ENCODE results near the gene TXNDC11.

TXNDC11 gene

GRCh38 chr16:11747949-11748403, 5.3 kb upstream of the TXNDC11 start:
- Histone ChIP-seq H3K27me3 (replicated peaks; ENCODE audit: control insufficient read depth, insufficient read depth, low read length) (no peaks in the 10 kb centered on the region), H3K4me3 (replicated peaks; ENCODE audit: low read depth, low read length) (no peak overlapping the region), H3K36me3 (ENCODE audit: control insufficient read depth, insufficient read depth, low read length) (peaks cover 12% of the 10 kb centered on the region)
- DNase-seq (ENCODE audit: extremely low read depth, insufficient read length) = no peak
- no peak for TF ChIP-seq CTCF (IDR thresholded peaks at IDR 0.05; ENCODE audit: insufficient read depth, low read length, poor library complexity, severe bottlenecking)

- H3K4me3 ChIP-seq (replicated peaks; ENCODE audit: low read depth, low read length) = no peak overlapping the region
- TF ChIP-seq CTCF (IDR thresholded peaks at IDR 0.05; ENCODE audit: insufficient read depth, low read length, poor library complexity, severe bottlenecking) = no peak
- no peak for DNase-seq (ENCODE audit: extremely low read depth, insufficient read length)
Measured at GRCh38 chr16:11744075-11744470, 1.4 kb upstream of the TXNDC11 start.

DNA sequence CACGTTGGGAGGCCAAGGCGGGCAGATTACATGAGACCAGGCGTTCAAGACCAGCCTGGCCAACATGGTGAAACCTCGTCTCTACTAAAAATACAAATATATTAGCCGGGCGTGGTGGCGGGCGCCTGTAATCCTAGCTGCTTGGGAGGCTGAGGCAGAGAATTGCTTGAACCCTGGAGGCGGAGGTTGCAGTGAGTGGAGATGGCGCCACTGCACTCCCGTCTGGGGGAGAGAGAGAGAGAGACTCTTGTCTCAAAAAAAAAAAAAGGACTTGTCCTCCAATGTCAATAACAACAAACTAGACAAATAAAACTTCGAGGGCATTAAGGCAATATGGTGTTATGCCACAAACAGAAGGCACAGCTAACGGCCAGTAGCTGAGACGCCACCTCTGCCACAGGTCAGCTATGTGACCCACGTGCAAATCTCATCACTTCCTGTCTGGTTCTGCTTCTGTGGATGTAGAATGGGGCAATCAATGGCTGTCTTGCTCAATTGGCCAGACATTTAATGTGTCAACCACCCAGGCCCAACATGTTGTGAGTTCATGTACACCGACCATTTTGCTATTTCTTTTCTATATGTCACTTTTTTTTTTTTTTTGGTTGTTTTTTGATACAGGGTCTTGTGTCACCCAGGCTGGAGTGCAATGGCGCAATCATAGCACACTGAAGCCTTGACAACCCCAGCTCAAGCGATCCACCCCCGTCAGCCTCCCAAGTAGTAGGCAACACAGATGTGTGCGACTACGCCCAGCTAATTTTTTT, 834 bp upstream of the TXNDC11 start:
- peak; percentile 36 for DNase-seq (ENCODE audit: extremely low read depth, insufficient read length)

More at GRCh38 chr16:11744075-11744470, 1.4 kb upstream of the TXNDC11 start:
- no peaks in the 10 kb centered on the region; the same call in 1 of the 2 replicates for H3K36me3 ChIP-seq (ENCODE audit: control insufficient read depth, insufficient read depth, low read length)
- H3K27me3 ChIP-seq (replicated peaks; ENCODE audit: control insufficient read depth, insufficient read depth, low read length) = no peaks in the 10 kb centered on the region

DNA sequence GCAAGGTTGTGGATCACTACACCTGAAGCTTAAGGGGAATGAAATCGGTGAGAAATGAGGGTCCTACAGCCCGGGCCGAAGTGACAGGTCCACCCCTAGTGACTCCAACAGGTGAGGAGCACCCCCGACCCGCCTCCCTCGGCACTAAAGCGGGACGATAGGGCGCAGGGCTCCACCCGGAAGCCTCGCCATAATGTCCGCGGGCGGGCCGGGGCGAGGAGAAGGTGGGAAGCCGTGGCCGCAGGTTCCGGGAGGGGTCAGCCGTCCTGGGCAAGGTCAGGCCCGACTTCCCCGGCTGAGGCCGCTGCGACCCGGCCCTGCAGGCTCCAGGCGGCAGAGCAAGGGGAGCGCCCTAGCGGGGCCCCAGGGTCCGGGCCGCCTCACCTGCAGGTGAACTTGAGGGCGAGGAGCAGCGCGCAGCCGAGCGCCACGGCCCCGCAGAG, 543 bp downstream of the TXNDC11 start:
- Histone ChIP-seq H3K36me3 (ENCODE audit: control insufficient read depth, insufficient read depth, low read length) (no peaks in the 10 kb centered on the region; the same call in 1 of the 2 replicates), H3K27me3 (replicated peaks; ENCODE audit: control insufficient read depth, insufficient read depth, low read length) (no peaks in the 10 kb centered on the region), H3K4me3 (replicated peaks; ENCODE audit: low read depth, low read length) (peak overlapping the region; percentile 91)
- DNase-seq (ENCODE audit: extremely low read depth, insufficient read length) = no peak
- no peak for TF ChIP-seq CTCF (IDR thresholded peaks at IDR 0.05; ENCODE audit: insufficient read depth, low read length, poor library complexity, severe bottlenecking)

More for the DNA sequence above, 834 bp upstream of the TXNDC11 start:
- Histone ChIP-seq H3K36me3 (ENCODE audit: control insufficient read depth, insufficient read depth, low read length) (no peaks in the 10 kb centered on the region; the same call in 1 of the 2 replicates), H3K27me3 (replicated peaks; ENCODE audit: control insufficient read depth, insufficient read depth, low read length) (no peaks in the 10 kb centered on the region), H3K4me3 (replicated peaks; ENCODE audit: low read depth, low read length) (peak overlapping the region; percentile 72)
- no peak for TF ChIP-seq CTCF (IDR thresholded peaks at IDR 0.05; ENCODE audit: insufficient read depth, low read length, poor library complexity, severe bottlenecking)

GRCh38 chr16:11740567-11740966, 2.1 kb downstream of the TXNDC11 start:
- peaks cover 8% of the 10 kb centered on the region for H3K36me3 ChIP-seq (ENCODE audit: control insufficient read depth, insufficient read depth, low read length)
- TF ChIP-seq CTCF (IDR thresholded peaks at IDR 0.05; ENCODE audit: insufficient read depth, low read length, poor library complexity, severe bottlenecking) = no peak
- DNase-seq (ENCODE audit: extremely low read depth, insufficient read length) = no peak
- no peaks in the 10 kb centered on the region for H3K27me3 ChIP-seq (replicated peaks; ENCODE audit: control insufficient read depth, insufficient read depth, low read length)
- H3K4me3 ChIP-seq (replicated peaks; ENCODE audit: low read depth, low read length) = peak overlapping the region; percentile 91
